Measurements from ENCODE around the gene SCFD2.

The SCFD2 gene

GRCh38 chr4:53132132-53132891 lies 233.5 kb downstream of the SCFD2 start:
- no peak for DNase-seq

- no peak for DNase-seq
Observed at GRCh38 chr4:53131562-53131925, 234.3 kb downstream of the SCFD2 start.

- no peak for DNase-seq
Observed at GRCh38 chr4:53130896-53131561, 234.8 kb downstream of the SCFD2 start.

- no peak for DNase-seq
Observed at GRCh38 chr4:53128706-53129357, 237.0 kb downstream of the SCFD2 start.

- DNase-seq: no peak
Observed at GRCh38 chr4:53128231-53128630, 237.6 kb downstream of the SCFD2 start.

- no peak for DNase-seq
Observed at GRCh38 chr4:53127365-53127764, 238.5 kb downstream of the SCFD2 start.

GRCh38 chr4:53126099-53126498 lies 239.8 kb downstream of the SCFD2 start:
- DNase-seq: no peak

GRCh38 chr4:53123819-53124218 lies 242.0 kb downstream of the SCFD2 start:
- DNase-seq: no peak

GRCh38 chr4:53123171-53123570 lies 242.7 kb downstream of the SCFD2 start:
- DNase-seq: no peak

- no peak for DNase-seq
Observed at GRCh38 chr4:53122280-53123116, 243.4 kb downstream of the SCFD2 start.

- no peak for DNase-seq
Observed at GRCh38 chr4:53121264-53121865, 244.5 kb downstream of the SCFD2 start.

GRCh38 chr4:53120778-53121177 lies 245.1 kb downstream of the SCFD2 start:
- DNase-seq: no peak

- no peak for DNase-seq
Observed at GRCh38 chr4:53119680-53120079, 246.2 kb downstream of the SCFD2 start.

GRCh38 chr4:53118676-53119075 lies 247.2 kb downstream of the SCFD2 start:
- DNase-seq: no peak

GRCh38 chr4:53116954-53117353 lies 248.9 kb downstream of the SCFD2 start:
- no peak for DNase-seq

GRCh38 chr4:53113431-53114225 lies 252.2 kb downstream of the SCFD2 start:
- no peak for DNase-seq

GRCh38 chr4:53105313-53105712 lies 260.5 kb downstream of the SCFD2 start:
- DNase-seq: no peak

- no peak for DNase-seq
Observed at GRCh38 chr4:53103481-53103880, 262.4 kb downstream of the SCFD2 start.

- no peak for DNase-seq
Observed at GRCh38 chr4:53101191-53101581, 264.7 kb downstream of the SCFD2 start.

GRCh38 chr4:53100501-53101190 lies 265.2 kb downstream of the SCFD2 start:
- DNase-seq: no peak

- no peak for DNase-seq
Observed at GRCh38 chr4:53098681-53099121, 267.2 kb downstream of the SCFD2 start.
